ENCODE results near the gene NDST3. TPM values are rescaled to one million over a fixed set of nuclear protein-coding genes. Genes with fewer than 3 reads are reported as not detected.

Gene NDST3
- total RNA-seq, 4 donors from 2014 or later: 0.11 to 2.4 (median 0.71) TPM

DNA sequence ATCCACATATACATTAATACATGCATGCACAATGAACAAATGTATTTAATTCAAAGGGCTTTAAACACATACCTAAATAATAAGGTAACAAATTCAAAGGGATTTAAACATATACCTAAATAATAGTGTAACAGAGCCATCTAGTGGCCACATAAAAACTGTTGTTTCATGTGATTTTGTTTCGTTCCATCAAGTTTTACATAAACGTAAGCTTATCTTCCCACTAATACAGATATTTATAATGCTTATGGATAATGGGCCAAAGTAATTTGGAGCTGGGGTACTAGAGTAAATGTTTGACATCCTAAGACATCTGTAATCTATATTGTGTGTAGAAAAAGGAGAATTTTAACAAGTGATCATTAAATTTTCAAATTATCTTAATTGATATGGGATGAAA is 236.2 kb downstream of the NDST3 start:
- DNase-seq: no peak
- no peaks in the 10 kb centered on the region for H3K9me3 ChIP-seq
- H3K4me1 ChIP-seq: no peaks in the 10 kb centered on the region
- 3% methylated on average over 2 of the region's 2 CpGs for WGBS, 2 donors
- intact Hi-C loops (cut with DNase I): no loop called here
- no peak overlapping the region for H3K4me3 ChIP-seq (replicated peaks in 1 of 3)
- TF ChIP-seq, protein P1, sequence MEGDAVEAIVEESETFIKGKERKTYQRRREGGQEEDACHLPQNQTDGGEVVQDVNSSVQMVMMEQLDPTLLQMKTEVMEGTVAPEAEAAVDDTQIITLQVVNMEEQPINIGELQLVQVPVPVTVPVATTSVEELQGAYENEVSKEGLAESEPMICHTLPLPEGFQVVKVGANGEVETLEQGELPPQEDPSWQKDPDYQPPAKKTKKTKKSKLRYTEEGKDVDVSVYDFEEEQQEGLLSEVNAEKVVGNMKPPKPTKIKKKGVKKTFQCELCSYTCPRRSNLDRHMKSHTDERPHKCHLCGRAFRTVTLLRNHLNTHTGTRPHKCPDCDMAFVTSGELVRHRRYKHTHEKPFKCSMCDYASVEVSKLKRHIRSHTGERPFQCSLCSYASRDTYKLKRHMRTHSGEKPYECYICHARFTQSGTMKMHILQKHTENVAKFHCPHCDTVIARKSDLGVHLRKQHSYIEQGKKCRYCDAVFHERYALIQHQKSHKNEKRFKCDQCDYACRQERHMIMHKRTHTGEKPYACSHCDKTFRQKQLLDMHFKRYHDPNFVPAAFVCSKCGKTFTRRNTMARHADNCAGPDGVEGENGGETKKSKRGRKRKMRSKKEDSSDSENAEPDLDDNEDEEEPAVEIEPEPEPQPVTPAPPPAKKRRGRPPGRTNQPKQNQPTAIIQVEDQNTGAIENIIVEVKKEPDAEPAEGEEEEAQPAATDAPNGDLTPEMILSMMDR (IDR thresholded peaks at IDR 0.05): peak in 5 of 6 experiments; percentile 6 to 68 (median 53)
- TF ChIP-seq POLR2A (IDR thresholded peaks at IDR 0.05): no peak
- H3K36me3 ChIP-seq: no peaks in the 10 kb centered on the region
- H3K27me3 ChIP-seq: no peaks in the 10 kb centered on the region
- H3K27ac ChIP-seq: no peak overlapping the region

DNA sequence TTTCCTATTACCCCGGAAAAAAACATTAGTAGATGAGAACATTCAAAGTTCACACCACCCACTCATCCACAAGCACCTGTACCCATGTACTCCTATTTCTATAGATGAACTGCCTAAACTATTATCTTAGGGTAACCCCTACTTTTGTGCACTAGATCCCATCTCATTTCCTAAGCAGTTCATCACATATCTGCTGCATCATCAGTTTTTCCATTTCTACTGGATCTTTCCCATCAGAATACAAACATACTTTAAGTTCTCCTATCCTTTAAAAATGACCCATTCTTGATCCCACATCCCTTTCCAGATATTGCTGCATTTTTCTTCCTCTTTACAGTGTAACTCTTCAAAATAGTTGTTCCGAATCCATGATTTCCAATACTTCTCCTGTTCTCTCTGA is 237.5 kb downstream of the NDST3 start:
- H3K9me3 ChIP-seq: no peaks in the 10 kb centered on the region
- WGBS, 2 donors: 78 to 83% methylated on average over 2 of the region's 2 CpGs
- no peaks in the 10 kb centered on the region for H3K4me1 ChIP-seq
- no peaks in the 10 kb centered on the region for H3K36me3 ChIP-seq
- no peak for DNase-seq
- intact Hi-C loops (cut with DNase I): no loop called here
- no peak overlapping the region for H3K27ac ChIP-seq
- no peak overlapping the region for H3K4me3 ChIP-seq (replicated peaks in 1 of 3)
- no peaks in the 10 kb centered on the region for H3K27me3 ChIP-seq
- TF ChIP-seq, protein P1 (IDR thresholded peaks at IDR 0.05): no peak
- TF ChIP-seq POLR2A (IDR thresholded peaks at IDR 0.05): no peak

DNA sequence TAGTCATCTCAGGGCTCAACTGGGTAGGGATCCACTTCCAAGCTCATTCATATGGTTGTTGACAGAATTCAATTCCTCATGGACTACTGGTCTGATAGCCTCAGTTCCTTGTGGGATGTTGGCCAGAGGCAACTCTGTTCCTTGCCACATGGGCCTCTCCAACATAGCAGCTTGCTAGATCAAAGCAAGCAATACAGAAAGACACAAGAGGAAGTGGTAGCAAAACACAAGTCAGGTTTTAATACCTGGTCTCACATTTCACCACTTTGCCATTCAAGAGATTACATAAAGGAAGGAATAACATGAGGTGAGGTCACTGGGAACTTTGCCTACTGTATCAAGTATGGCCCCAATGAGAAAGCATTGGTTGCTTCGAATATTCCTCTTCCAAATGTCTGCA is 239.4 kb downstream of the NDST3 start:
- H3K4me1 ChIP-seq: no peaks in the 10 kb centered on the region
- no peaks in the 10 kb centered on the region for H3K9me3 ChIP-seq
- H3K27me3 ChIP-seq: no peaks in the 10 kb centered on the region
- TF ChIP-seq, protein P1 (IDR thresholded peaks at IDR 0.05): no peak
- no peak for TF ChIP-seq POLR2A (IDR thresholded peaks at IDR 0.05)
- intact Hi-C loops (cut with DNase I): no loop called here
- DNase-seq: no peak
- no peaks in the 10 kb centered on the region for H3K36me3 ChIP-seq
- no peak overlapping the region for H3K27ac ChIP-seq
- H3K4me3 ChIP-seq (replicated peaks in 1 of 3): no peak overlapping the region
- 80 to 88% methylated on average over 1 of the region's 1 CpG for WGBS, 2 donors

DNA sequence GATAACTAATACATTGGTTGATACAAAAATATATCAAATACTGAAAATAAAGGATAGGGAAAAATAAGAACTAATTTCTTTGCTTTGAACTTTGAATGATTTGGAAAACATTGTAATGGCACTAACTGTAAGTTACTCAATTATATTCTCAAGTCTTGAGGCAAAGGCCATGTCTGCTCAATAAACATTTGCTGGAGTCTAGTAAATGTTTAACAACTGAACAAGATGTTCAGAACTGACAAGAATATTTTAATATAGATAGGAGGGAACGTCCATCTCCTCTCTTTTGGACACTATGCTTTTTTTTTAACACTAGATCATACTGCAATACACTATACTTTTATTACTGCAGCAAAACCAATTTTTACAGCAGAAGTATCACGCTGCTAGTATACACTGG is 242.3 kb downstream of the NDST3 start:
- Histone ChIP-seq H3K9me3 (no peaks in the 10 kb centered on the region), H3K36me3 (no peaks in the 10 kb centered on the region), H3K27ac (no peak overlapping the region), H3K4me1 (peaks cover 17 to 19% of the 10 kb centered on the region in 2 donors), H3K27me3 (no peaks in the 10 kb centered on the region), H3K4me3 (replicated peaks in 1 of 3) (no peak overlapping the region)
- 79 to 92% methylated on average over 2 of the region's 2 CpGs for WGBS, 2 donors
- DNase-seq: no peak
- TF ChIP-seq, protein P1 (IDR thresholded peaks at IDR 0.05): no peak
- TF ChIP-seq POLR2A (IDR thresholded peaks at IDR 0.05): no peak
- intact Hi-C loops (cut with DNase I): loop anchor here (5.0 kb wide), 1 partner anchor 406 kb away; no protein-coding TSS in a partner anchor

DNA sequence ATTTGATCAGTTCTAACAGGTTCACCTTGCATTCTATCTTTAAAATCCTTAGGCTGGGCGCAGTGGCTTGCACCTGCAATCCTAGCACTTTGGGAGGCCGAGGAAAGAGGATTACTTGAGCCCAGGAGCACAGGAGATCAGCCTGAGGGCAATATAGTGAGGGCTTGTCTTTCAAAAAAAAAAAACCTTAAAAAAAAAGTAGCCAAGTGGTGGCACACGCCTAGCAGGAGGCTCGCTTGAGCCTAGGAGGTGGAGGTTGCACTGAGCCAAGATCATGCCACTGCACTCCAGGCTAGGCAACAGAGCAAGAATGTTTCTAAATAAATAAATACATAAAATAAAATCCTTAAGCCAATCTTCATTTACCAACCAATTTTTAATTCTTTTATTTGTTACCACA is 243.0 kb downstream of the NDST3 start:
- Histone ChIP-seq H3K36me3 (no peaks in the 10 kb centered on the region), H3K9me3 (no peaks in the 10 kb centered on the region), H3K27me3 (no peaks in the 10 kb centered on the region), H3K4me3 (replicated peaks in 1 of 3) (no peak overlapping the region), H3K4me1 (peaks cover 20 to 25% of the 10 kb centered on the region in 2 donors), H3K27ac (no peak overlapping the region)
- TF ChIP-seq POLR2A (IDR thresholded peaks at IDR 0.05): no peak
- TF ChIP-seq, protein P1 (IDR thresholded peaks at IDR 0.05): no peak
- intact Hi-C loops (cut with DNase I): loop anchor here (5.0 kb wide), 1 partner anchor 405 kb away; no protein-coding TSS in a partner anchor
- DNase-seq: no peak
- 95 to 97% methylated on average over 4 of the region's 4 CpGs for WGBS, 2 donors
